Spleen (tissue), 11 donors: ENCODE data around the gene BASP1. TPM values are rescaled to one million over a fixed set of nuclear protein-coding genes. Genes with fewer than 3 reads are reported as not detected.

ENCODE experiments used
- DNase-seq: peaks from one replicate; pipeline ENCODE4 v3.0.0-alpha.2; 2020
- H3K27ac ChIP-seq, 8 donors: fragments of 200-600 bp; sonication (generic) in 7 of 8; 1 replicate in 4 of 8; 2 replicates in 4 of 8; pipeline versions ENCODE4 v1.5.0 to v1.8.0; 2016 to 2021; ENCODE audit warnings: inconsistent platforms in 4 of 8, mild to moderate bottlenecking in 4 of 8, moderate library complexity in 1 of 8
- H3K27me3 ChIP-seq, 7 donors: fragments of 200-600 bp; sonication (generic) in 6 of 7; replicated peaks in 1 of 7; 1 replicate in 4 of 7; 2 replicates in 3 of 7; pipeline versions ENCODE4 v1.5.0 to v1.8.0; 2016 to 2021; ENCODE audit warnings: inconsistent platforms in 3 of 7, mild to moderate bottlenecking in 1 of 7
- H3K36me3 ChIP-seq, 6 donors: fragments of 200-600 bp; sonication (generic) in 5 of 6; 1 replicate in 4 of 6; 2 replicates in 2 of 6; pipeline versions ENCODE4 v1.5.0 to v1.8.0; 2016 to 2021; ENCODE audit warnings: inconsistent platforms in 2 of 6
- H3K4me1 ChIP-seq, 6 donors: fragments of 200-600 bp; sonication (generic) in 5 of 6; 1 replicate in 3 of 6; 2 replicates in 3 of 6; pipeline versions ENCODE4 v1.5.0 to v1.8.0; 2016 to 2021; ENCODE audit warnings: inconsistent platforms in 3 of 6
- H3K4me3 ChIP-seq, 8 donors: fragments of 200-600 bp; sonication (generic) in 7 of 8; 1 replicate in 4 of 8; 2 replicates in 4 of 8; pipeline versions ENCODE4 v1.5.0 to v1.8.0; 2016 to 2021; ENCODE audit warnings: inconsistent platforms in 4 of 8, mild to moderate bottlenecking in 4 of 8, moderate library complexity in 2 of 8
- H3K9me3 ChIP-seq, 8 donors: fragments of 200-600 bp; sonication (generic) in 7 of 8; 1 replicate in 4 of 8; 2 replicates in 4 of 8; pipeline versions ENCODE4 v1.5.0 to v1.8.0; 2016 to 2021; ENCODE audit warnings: inconsistent platforms in 4 of 8
- CTCF ChIP-seq, 11 experiments: fragments of 200-600 bp in 7 of 11; fragments of 450-650 bp in 4 of 11; sonication (generic) in 4 of 11; IDR thresholded peaks in 8 of 11; conservative IDR thresholded peaks in 3 of 11; 1 replicate in 7 of 11; 2 replicates in 4 of 11; pipeline versions ENCODE4 v1.4.0 to v1.8.0; 2016 to 2021; ENCODE audit warnings: antibody characterized with exemption in 11 of 11, inconsistent platforms in 4 of 11, mild to moderate bottlenecking in 1 of 11
- POLR2A ChIP-seq, 3 donors: fragments of 450-650 bp; IDR thresholded peaks; one replicate each; pipeline ENCODE4 v1.5.1; 2017; ENCODE audit warnings: antibody characterized with exemption in 3 of 3, mild to moderate bottlenecking in 1 of 3
- POLR2AphosphoS5 ChIP-seq, 3 donors: sonication (generic); formaldehyde crosslinking; IDR thresholded peaks; one replicate each; pipeline ENCODE4 v1.5.1; 2017; ENCODE audit warnings: antibody characterized with exemption in 3 of 3
- WGBS, 5 donors: extraction: QIAGEN DNeasy Blood & Tissue Kit in 3 of 5; methylation state at CpG; one replicate each; pipeline versions ENCODE4 v1.1.5 to v1.1.7; 2013 to 2018; 5-methylcytosine and 5-hydroxymethylcytosine counted together
- intact Hi-C: fragments of 100-400 bp; cut with DNase I; formaldehyde crosslinking; loops from one replicate; pipeline ENCODE4 v1.15.0; 2023; ENCODE audit warnings: low total_unique reads
- polyA plus RNA-seq, 3 donors: library from polyadenylated mRNA; stranded (reverse); fragments of 200-250 nt; gene quantifications; one replicate each; pipeline ENCODE4 v1.2.1, GENCODE V29; 2013
- total RNA-seq, 7 donors: library from RNA; depleted of rRNA in 3 of 7; stranded (reverse); fragments of >200 nt in 3 of 7; fragmentation: NEBNext Ultra II Directional in 4 of 7; extraction: Animal tissue kit (Norgen Biotek cat#: 25700) in 4 of 7; gene quantifications; one replicate each; pipeline versions ENCODE4 v1.1.0 to v1.2.1, GENCODE V29; 2016 to 2021
- donor health status: healthy with polysubstance abuse.
- donor health status: DM: no; HTN: no; CAD: no; lungs with moderate emphysema.
- donor health status: DM: no; HTN: no; CAD: no.
- donor health status: Bipolar disorder and iron deficiency.
- donor health status: healthy.
- donor health status: DM: no; HTN: no; CAD: no.
- donor health status: DM: yes; HTN: yes; CAD: no.

The BASP1 gene
- total and polyA plus RNA-seq, 10 donors = 44.5 to 168 (median 102) TPM

DNA sequence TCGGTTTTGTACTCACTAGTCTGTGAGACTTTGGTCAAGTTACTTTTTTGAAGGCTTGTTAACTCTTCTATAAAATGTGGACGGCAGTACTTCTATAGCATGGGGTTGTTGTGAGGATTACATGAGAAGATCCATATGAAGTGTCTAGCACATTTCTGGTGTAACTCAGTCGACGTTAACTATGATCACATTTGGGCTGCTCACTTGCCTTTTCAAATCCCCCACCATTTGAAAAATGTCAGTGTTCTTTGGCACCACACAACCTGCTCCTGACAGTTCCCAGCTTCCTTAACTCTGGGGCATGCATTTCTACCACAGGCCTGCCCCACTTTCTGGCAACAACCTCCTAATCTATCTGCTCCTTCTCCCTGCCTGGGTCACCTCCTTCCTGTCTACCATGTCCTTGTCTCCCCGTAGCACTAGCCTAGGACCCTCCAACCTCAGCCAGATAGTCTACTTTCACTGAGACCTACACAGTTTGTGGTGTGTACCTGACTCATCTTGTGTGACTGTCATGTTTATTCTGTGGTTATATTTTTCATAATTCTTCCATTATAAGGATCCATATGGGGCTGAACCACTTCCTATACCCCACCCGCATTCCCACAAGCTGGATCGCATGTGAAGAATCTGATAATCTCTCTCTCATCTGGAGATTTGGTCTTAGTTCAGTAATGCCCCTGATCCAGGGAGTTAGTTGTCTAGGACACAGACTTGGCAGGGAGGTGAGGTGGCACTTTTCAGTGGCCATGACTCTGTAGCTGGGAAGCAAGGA is 30.2 kb upstream of the BASP1 start:
- TF ChIP-seq CTCF (IDR thresholded peaks at IDR 0.05 in 8 of 11, conservative IDR thresholded peaks at IDR 0.05 in 3 of 11) (no peak), POLR2AphosphoS5 (IDR thresholded peaks at IDR 0.05) (no peak), POLR2A (IDR thresholded peaks at IDR 0.05) (no peak)
- DNase-seq = no peak
- 79 to 87% (median 82%) methylated on average over 7 of the region's 7 CpGs for WGBS, 5 donors
- peaks cover 10 to 23% (median 16%) of the 10 kb centered on the region in 6 donors for H3K4me1 ChIP-seq
- no peaks in the 10 kb centered on the region for H3K36me3 ChIP-seq
- H3K27ac ChIP-seq = no peak overlapping the region
- no peaks in the 10 kb centered on the region for H3K9me3 ChIP-seq
- no peaks in the 10 kb centered on the region for H3K27me3 ChIP-seq
- intact Hi-C loops = loop anchor here (5.0 kb wide), 2 partner anchors 255 to 395 kb away; no protein-coding TSS in a partner anchor
- no peak overlapping the region for H3K4me3 ChIP-seq

DNA sequence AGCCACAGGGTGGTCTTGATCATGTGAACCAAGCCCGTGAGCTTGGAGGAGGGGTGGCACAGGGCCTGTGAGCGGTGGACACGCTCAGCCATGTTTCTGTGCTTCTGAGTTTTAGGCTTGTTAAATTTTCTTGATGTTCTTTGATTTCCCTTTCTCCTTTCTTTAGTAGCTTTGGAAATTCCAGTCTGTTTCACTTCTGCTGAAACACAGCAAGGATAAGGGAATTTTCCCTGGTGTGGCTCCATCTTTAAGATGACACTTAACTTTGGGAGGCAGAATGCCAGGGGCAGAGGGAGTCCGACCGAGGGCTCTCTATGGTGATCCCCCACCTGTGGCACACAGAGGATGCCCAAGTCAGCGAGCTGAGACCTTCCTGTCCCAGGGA is 29.7 kb upstream of the BASP1 start:
- Histone ChIP-seq H3K27me3 (no peaks in the 10 kb centered on the region), H3K4me3 (no peak overlapping the region), H3K27ac (no peak overlapping the region), H3K9me3 (no peaks in the 10 kb centered on the region), H3K4me1 (peaks cover 10 to 23% (median 16%) of the 10 kb centered on the region in 6 donors), H3K36me3 (no peaks in the 10 kb centered on the region)
- no peak for DNase-seq
- no peak for TF ChIP-seq POLR2A (IDR thresholded peaks at IDR 0.05)
- no peak for TF ChIP-seq CTCF (IDR thresholded peaks at IDR 0.05 in 8 of 11, conservative IDR thresholded peaks at IDR 0.05 in 3 of 11)
- no peak for TF ChIP-seq POLR2AphosphoS5 (IDR thresholded peaks at IDR 0.05)
- intact Hi-C loops = loop anchor here (5.0 kb wide), 2 partner anchors 255 to 395 kb away; no protein-coding TSS in a partner anchor
- WGBS, 5 donors = 78 to 84% (median 80%) methylated on average over 6 of the region's 6 CpGs

GRCh38 chr5:17189381-17190036 is 27.9 kb upstream of the BASP1 start:
- H3K27ac ChIP-seq = peak overlapping the region in 6 of 8 donors; percentile 2 to 49 (median 23)
- peak; percentile 87 for DNase-seq
- 22 to 39% (median 31%) methylated on average over 13 of the region's 13 CpGs for WGBS, 5 donors
- TF ChIP-seq POLR2AphosphoS5 (IDR thresholded peaks at IDR 0.05) = peak in 1 of 3 donors; percentile 9
- peak; percentile 52 to 84 (median 72) for TF ChIP-seq CTCF (IDR thresholded peaks at IDR 0.05 in 8 of 11, conservative IDR thresholded peaks at IDR 0.05 in 3 of 11)
- no peak for TF ChIP-seq POLR2A (IDR thresholded peaks at IDR 0.05)
- no peak overlapping the region for H3K4me3 ChIP-seq
- intact Hi-C loops = loop anchor here (5.0 kb wide), 2 partner anchors 257 to 397 kb away; no protein-coding TSS in a partner anchor
- peaks cover 10 to 23% (median 16%) of the 10 kb centered on the region in 6 donors for H3K4me1 ChIP-seq
- H3K27me3 ChIP-seq = no peaks in the 10 kb centered on the region
- no peaks in the 10 kb centered on the region for H3K9me3 ChIP-seq
- H3K36me3 ChIP-seq = no peaks in the 10 kb centered on the region
